Measurements from ENCODE around the gene FADS6. TPM values are rescaled to one million over a fixed set of nuclear protein-coding genes. Genes with fewer than 3 reads are reported as not detected.

Gene FADS6
- polyA plus RNA-seq, 1 experiment, result not detected

DNA sequence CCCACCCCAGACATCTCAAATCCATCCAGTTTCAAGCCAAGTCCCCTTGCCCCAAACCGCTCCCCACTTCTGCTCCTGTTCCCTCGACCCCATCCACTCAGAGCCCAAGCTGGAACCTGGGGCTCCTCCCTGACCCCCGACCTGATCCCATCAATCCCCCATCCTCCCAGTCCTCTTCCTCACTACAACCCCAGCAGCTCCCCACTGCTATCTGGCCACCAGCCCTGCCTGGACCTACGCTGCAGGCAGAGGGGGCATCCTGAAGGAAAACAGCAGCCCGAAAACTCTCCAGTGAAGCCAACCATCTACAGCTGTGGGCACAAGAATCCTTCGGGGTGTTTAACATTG is 24.6 kb downstream of the FADS6 start:
- CTCF ChIA-PET, result interaction anchor here (0.9 to 17.3 kb wide), 3 partner anchors 26 to 77 kb away, joined by 3 to 297 read pairs (median 5); no protein-coding TSS in a partner anchor

DNA sequence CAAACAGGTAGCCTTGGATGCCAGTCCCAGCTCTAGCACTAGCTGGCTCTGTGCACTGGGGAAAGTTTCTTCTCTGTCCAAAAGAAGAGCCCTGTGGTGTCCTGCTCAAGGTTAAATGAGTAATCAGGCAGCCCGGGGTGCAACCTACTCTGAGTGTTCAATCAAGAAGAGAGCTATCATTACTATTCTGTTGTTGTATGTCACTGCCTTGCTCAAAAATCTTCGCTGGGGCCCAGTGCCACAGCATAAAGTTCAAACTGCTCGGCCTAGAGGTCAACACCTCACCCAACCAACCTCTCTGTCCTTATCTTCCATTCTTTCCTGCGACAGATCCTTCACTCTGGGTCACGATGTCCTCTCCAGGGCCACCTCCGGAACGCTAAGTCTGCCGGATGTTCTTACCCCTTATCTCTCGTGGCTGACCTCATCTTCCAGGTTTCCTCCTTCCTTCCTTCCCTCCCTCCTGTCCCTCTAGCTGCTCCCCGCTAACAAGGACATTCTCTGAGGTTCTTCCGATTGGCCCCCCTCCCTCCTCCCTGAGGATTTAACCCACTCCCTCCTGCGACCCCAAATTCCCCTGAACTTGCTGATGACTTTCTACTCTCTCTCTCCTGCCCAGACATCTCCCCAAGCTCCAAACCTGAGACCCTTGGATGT is 25.1 kb downstream of the FADS6 start:
- TF ChIP-seq, protein P1, sequence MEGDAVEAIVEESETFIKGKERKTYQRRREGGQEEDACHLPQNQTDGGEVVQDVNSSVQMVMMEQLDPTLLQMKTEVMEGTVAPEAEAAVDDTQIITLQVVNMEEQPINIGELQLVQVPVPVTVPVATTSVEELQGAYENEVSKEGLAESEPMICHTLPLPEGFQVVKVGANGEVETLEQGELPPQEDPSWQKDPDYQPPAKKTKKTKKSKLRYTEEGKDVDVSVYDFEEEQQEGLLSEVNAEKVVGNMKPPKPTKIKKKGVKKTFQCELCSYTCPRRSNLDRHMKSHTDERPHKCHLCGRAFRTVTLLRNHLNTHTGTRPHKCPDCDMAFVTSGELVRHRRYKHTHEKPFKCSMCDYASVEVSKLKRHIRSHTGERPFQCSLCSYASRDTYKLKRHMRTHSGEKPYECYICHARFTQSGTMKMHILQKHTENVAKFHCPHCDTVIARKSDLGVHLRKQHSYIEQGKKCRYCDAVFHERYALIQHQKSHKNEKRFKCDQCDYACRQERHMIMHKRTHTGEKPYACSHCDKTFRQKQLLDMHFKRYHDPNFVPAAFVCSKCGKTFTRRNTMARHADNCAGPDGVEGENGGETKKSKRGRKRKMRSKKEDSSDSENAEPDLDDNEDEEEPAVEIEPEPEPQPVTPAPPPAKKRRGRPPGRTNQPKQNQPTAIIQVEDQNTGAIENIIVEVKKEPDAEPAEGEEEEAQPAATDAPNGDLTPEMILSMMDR (IDR thresholded peaks at IDR 0.05; ENCODE audit: insufficient read depth, low read depth, low read length), result no peak
- Histone ChIP-seq H3K4me3 (ENCODE audit: low read depth, low read length) (no peak overlapping the region), H3K27me3 (ENCODE audit: control insufficient read depth, insufficient read depth, low read length) (no peaks in the 10 kb centered on the region), H3K36me3 (ENCODE audit: control insufficient read depth, insufficient read depth, low read length) (peaks cover 18% of the 10 kb centered on the region)
- POLR2A ChIA-PET, result no interaction called here
- CTCF ChIA-PET, result interaction anchor here (0.9 to 17.3 kb wide), 3 partner anchors 49 to 123 kb away, joined by 3 to 297 read pairs (median 115); no protein-coding TSS in a partner anchor
- DNase-seq (ENCODE audit: low read depth), result no peak

More for the DNA sequence above, 24.6 kb downstream of the FADS6 start:
- H3K4me3 ChIP-seq (ENCODE audit: low read depth, low read length), result no peak overlapping the region
- peaks cover 15% of the 10 kb centered on the region for H3K36me3 ChIP-seq (ENCODE audit: control insufficient read depth, insufficient read depth, low read length)
- POLR2A ChIA-PET, result no interaction called here
- DNase-seq (ENCODE audit: low read depth), result no peak
- TF ChIP-seq, protein P1 (IDR thresholded peaks at IDR 0.05; ENCODE audit: insufficient read depth, low read depth, low read length), result no peak
- H3K27me3 ChIP-seq (ENCODE audit: control insufficient read depth, insufficient read depth, low read length), result no peaks in the 10 kb centered on the region

DNA sequence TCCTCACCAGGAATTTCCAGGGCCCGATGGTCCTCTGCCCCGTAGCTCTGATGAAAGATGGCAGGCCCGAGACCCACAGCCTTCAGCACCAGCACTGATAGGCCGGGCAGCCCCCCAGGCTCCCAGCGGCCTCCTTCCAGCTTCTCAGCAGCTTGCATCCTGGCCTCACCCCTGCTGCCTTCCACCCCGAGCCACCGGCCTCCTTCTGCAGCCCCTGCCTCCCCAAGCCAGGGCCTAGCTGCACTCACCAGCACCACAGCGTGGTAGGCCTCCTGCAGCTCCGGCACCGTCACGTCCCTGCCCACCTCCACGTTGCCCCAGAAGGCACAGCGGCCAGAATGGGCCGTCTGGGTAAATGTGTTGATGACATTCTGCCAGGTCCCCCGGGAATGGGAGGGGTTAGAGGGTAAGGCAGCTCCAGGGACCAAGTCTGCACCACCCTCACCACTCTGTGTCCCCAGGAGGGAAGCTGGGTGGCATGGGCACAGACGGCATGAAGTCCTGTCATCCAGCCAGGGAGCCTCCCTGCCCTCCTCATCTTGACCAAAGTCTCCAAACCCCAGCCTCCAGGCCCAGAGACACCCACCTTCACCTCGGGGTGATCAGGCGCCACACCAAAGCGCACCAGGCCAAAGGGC is 27.1 kb downstream of the FADS6 start:
- ChIA-PET CTCF (interaction anchor here (0.9 to 17.3 kb wide), 12 partner anchors 10 to 209 kb away, joined by 3 to 297 read pairs (median 6); no protein-coding TSS in a partner anchor), POLR2A (no interaction called here)
- peaks cover 21% of the 10 kb centered on the region for H3K36me3 ChIP-seq (ENCODE audit: control insufficient read depth, insufficient read depth, low read length)
- TF ChIP-seq, protein P1 (IDR thresholded peaks at IDR 0.05; ENCODE audit: insufficient read depth, low read depth, low read length), result no peak
- no peak for DNase-seq (ENCODE audit: low read depth)
- no peak overlapping the region for H3K4me3 ChIP-seq (ENCODE audit: low read depth, low read length)
- peaks cover 5% of the 10 kb centered on the region for H3K27me3 ChIP-seq (ENCODE audit: control insufficient read depth, insufficient read depth, low read length)

DNA sequence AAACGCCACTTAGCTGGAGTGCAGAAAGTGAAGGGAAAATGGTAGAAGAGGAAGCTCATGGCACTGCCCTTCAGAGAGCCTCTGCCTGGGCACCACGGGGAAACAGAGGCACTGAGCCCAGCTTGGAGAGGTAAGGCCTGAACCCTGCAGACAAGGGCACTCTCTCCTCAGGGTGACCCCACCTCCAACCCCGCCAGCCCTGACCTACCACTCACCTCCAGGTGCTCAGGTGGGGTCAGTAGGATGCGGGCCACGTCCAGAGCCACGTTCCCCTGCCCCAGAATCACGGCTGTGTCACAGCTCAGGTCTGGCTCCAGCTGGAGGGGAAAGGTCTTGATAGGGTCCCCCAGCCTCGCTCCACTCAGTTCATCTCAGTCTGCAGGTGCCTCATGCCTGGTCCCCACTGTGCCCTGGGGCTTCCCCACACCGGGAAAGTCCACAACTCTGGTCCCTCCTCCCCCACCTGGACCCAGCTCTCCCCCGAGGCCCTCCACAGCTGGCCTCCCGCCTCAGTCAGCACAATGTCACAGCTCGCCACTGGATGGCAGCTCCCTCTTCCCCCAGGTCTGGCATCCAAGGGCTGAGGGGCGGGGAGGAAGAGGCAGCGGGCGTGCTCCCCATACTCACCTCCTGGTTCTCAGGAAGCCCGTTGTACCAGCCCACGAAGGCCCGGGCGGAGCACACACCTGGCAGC is 27.8 kb downstream of the FADS6 start:
- Histone ChIP-seq H3K27me3 (ENCODE audit: control insufficient read depth, insufficient read depth, low read length) (peaks cover 8% of the 10 kb centered on the region), H3K36me3 (ENCODE audit: control insufficient read depth, insufficient read depth, low read length) (peaks cover 21% of the 10 kb centered on the region), H3K4me3 (ENCODE audit: low read depth, low read length) (no peak overlapping the region)
- CTCF ChIA-PET, result interaction anchor here (0.7 to 17.3 kb wide), 19 partner anchors 9 to 208 kb away, joined by 3 to 297 read pairs (median 4); no protein-coding TSS in a partner anchor
- DNase-seq (ENCODE audit: low read depth), result no peak
- POLR2A ChIA-PET, result interaction anchor here (0.6 kb wide), 1 partner anchor 103 kb away, joined by 9 read pairs; no protein-coding TSS in a partner anchor
- TF ChIP-seq, protein P1 (IDR thresholded peaks at IDR 0.05; ENCODE audit: insufficient read depth, low read depth, low read length), result no peak
